ENCODE data around the gene C11orf24. TPM values are rescaled to one million over a fixed set of nuclear protein-coding genes. Genes with fewer than 3 reads are reported as not detected.

C11orf24 gene
- total and polyA plus RNA-seq, 2 of the 8 experiments (the other 6 are each of a cell fraction or from before 2014, with no cell fraction given) = 45.4 to 51.7 TPM

DNA sequence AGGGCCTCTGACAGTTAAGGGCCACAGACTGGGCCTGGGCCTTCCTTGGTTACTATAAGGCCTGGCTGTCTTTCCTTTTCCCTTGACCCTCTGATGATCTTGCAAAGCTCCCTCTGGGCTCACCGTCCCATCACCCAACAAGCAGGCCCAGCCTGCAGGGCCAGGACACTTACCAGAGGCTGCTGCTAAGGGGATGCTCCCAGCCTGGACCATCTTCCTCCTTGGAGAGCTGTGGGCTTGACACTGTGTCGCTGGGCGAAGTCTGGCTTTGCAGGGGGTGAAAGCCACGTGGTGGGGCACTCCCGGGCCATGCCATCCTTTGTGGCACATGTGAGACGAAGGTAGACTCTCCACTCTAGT, 3.9 kb downstream of the C11orf24 start:
- no peak overlapping the region for H3K23ac ChIP-seq (ENCODE audit: insufficient read length)
- H3K79me2 ChIP-seq (ENCODE audit: control insufficient read depth in 1 of 2, insufficient read depth in 2 of 2, low read length in 2 of 2) = peaks cover 0 to 21% of the 10 kb centered on the region in 2 experiments; a peak in 3 of 4 replicates
- H2BK12ac ChIP-seq (ENCODE audit: low read depth, low read length) = no peak overlapping the region
- no peak overlapping the region for H2AFZ ChIP-seq (ENCODE audit: low read length)
- H4K5ac ChIP-seq (ENCODE audit: insufficient read length, low read depth, low read length) = no peak overlapping the region
- DNase-seq (ENCODE audit: low read depth in 1 of 2, low spot score in 2 of 2) (no peak), FAIRE-seq (no peak)
- H3K4ac ChIP-seq (replicated peaks; ENCODE audit: insufficient read length, low read depth, low read length) = no peak overlapping the region
- peaks cover 10% of the 10 kb centered on the region; the same call in 1 of the 2 replicates for H3K23me2 ChIP-seq (ENCODE audit: low read depth, low read length)
- no peak overlapping the region for H2BK20ac ChIP-seq (ENCODE audit: low read length)
- 90% methylated on average over 6 of the region's 6 CpGs; no CpG with 5 or more reads in 1 of the 2 experiments for WGBS, 2 experiments (ENCODE audit: extremely low coverage in 1 of 2, insufficient coverage in 1 of 2, insufficient read length in 1 of 2, insufficient replicate concordance in 2 of 2, low coverage in 1 of 2, low lambda C conversion rate in 2 of 2, missing lambda C conversion rate in 1 of 2)
- H2BK5ac ChIP-seq (ENCODE audit: low read depth, low read length) = no peak overlapping the region
- no peak overlapping the region for H2BK15ac ChIP-seq (ENCODE audit: low read length)
- H2AK5ac ChIP-seq (ENCODE audit: low read depth, low read length) = no peak overlapping the region
- H3K27ac ChIP-seq (ENCODE audit: low read depth, low read length) = no peak overlapping the region
- ChIA-PET POLR2A (ENCODE audit: partially characterized antibody) (interaction anchor here (0.9 to 2.1 kb wide), 2 partner anchors 9 to 26 kb away, joined by 4 to 9 read pairs; no protein-coding TSS in a partner anchor), CTCF (ENCODE audit: partially characterized antibody) (interaction anchor here (3.2 to 5.2 kb wide), 2 partner anchors 11 to 31 kb away, joined by 21 to 24 read pairs; no protein-coding TSS in a partner anchor)
- H4K91ac ChIP-seq (replicated peaks; ENCODE audit: insufficient read length, low read length) = no peak overlapping the region
- no peaks in the 10 kb centered on the region for H3K27me3 ChIP-seq (replicated peaks in 1 of 4; ENCODE audit: control insufficient read depth in 3 of 4, extremely low read depth in 1 of 4, insufficient read depth in 3 of 4, low read length in 3 of 4)
- no peak overlapping the region for H3K4me2 ChIP-seq (ENCODE audit: insufficient read depth in 1 of 2, low read depth in 2 of 2, low read length in 2 of 2)
- no peak overlapping the region for H3K56ac ChIP-seq (replicated peaks; ENCODE audit: insufficient read length, low read depth, low read length)
- H3K79me1 ChIP-seq (ENCODE audit: low read depth, low read length) = peaks cover 12% of the 10 kb centered on the region
- H3K14ac ChIP-seq (ENCODE audit: insufficient read length) = no peak overlapping the region
- H3K4me1 ChIP-seq (replicated peaks in 1 of 4; ENCODE audit: control insufficient read depth in 3 of 4, insufficient read depth in 4 of 4, low read length in 3 of 4) = peaks cover 0 to 3% (median 1%) of the 10 kb centered on the region in 4 experiments; a peak in 4 of 7 replicates
- no peaks in the 10 kb centered on the region for H3K9me3 ChIP-seq (ENCODE audit: insufficient read depth in 2 of 2, low read depth in 1 of 2, low read length in 1 of 2)
- H3K36me3 ChIP-seq (ENCODE audit: control insufficient read depth in 2 of 4, insufficient read depth in 4 of 4, low read length in 3 of 4) = peaks cover 14 to 32% (median 30%) of the 10 kb centered on the region in 4 experiments
- H3K9ac ChIP-seq (replicated peaks in 1 of 4; ENCODE audit: extremely low read depth in 1 of 4, low read depth in 3 of 4, low read length in 3 of 4) = no peak overlapping the region
- no peak overlapping the region for H3K18ac ChIP-seq (ENCODE audit: extremely low read depth, low read length)
- H4K8ac ChIP-seq (ENCODE audit: extremely low read depth, insufficient read depth, low read length) = no peak overlapping the region
- no peak overlapping the region for H2BK120ac ChIP-seq (replicated peaks; ENCODE audit: low read depth, low read length)
- no peak overlapping the region for H3K4me3 ChIP-seq (ENCODE audit: extremely low read depth in 1 of 4, insufficient read depth in 2 of 4, low read depth in 3 of 4, low read length in 4 of 4)
- TF ChIP-seq BACH1 (IDR thresholded peaks at IDR 0.05; ENCODE audit: low read length) (no peak), GTF2F1 (IDR thresholded peaks at IDR 0.05; ENCODE audit: borderline replicate concordance, low read depth, low read length) (no peak), KDM4A (IDR thresholded peaks at IDR 0.05; ENCODE audit: low read depth, low read length, severe bottlenecking) (no peak)
- peaks cover 4 to 10% of the 10 kb centered on the region in 2 experiments for H4K20me1 ChIP-seq (replicated peaks in 1 of 2; ENCODE audit: control insufficient read depth in 1 of 2, insufficient read depth in 2 of 2, low read length in 2 of 2)
